Astrocyte of the cerebellum (primary cell): ENCODE data around the gene SNRPD3.

ENCODE experiments used
- DNase-seq: peaks from one replicate; pipeline ENCODE4 v3.0.0-alpha.2; 2011; ENCODE audit warnings: low read depth
- H3K4me3 ChIP-seq: 2 replicates; pipeline ENCODE4 v1.5.1; 2011; ENCODE audit warnings: mild to moderate bottlenecking, low read depth, low read length, moderate library complexity
- CTCF ChIP-seq: IDR thresholded peaks from 2 replicates; pipeline ENCODE4 v1.5.1; 2012; ENCODE audit warnings: low read length, low read depth, moderate library complexity, mild to moderate bottlenecking; ENCODE audit errors: missing control alignments
- in situ Hi-C: cut with HindIII; loops from 2 replicates; pipeline ENCODE4 v1.10.0; 2017; ENCODE audit warnings: low sequenced_read_pairs

Gene SNRPD3

GRCh38 chr22:24553597-24554312, 2.0 kb upstream of the SNRPD3 start:
- DNase-seq = no peak
- peak overlapping the region; percentile 100 for H3K4me3 ChIP-seq
- in situ Hi-C loops = no loop called here
- no peak for TF ChIP-seq CTCF

- in situ Hi-C loops = no loop called here
- H3K4me3 ChIP-seq = peak within 1 kb of the TSS; percentile 100
- TF ChIP-seq CTCF = no peak
- DNase-seq = no peak
These were observed 1.3 kb upstream of the SNRPD3 start, which contains the start of gene GUCD1 for GRCh38 chr22:24554313-24555164. GUCD1 (minus strand) TSS chr22:24555138; CDS start chr22:24554991, 147 bp downstream.

- H3K4me3 ChIP-seq = no peak overlapping the region
- TF ChIP-seq CTCF = no peak
- in situ Hi-C loops = no loop called here
- no peak for DNase-seq
These were observed 3.7 kb downstream of the SNRPD3 start for GRCh38 chr22:24559471-24559870.

- DNase-seq = no peak
- no peak for TF ChIP-seq CTCF
- in situ Hi-C loops = no loop called here
- no peak overlapping the region for H3K4me3 ChIP-seq
These were observed 7.4 kb downstream of the SNRPD3 start for GRCh38 chr22:24563246-24563645.

GRCh38 chr22:24564376-24565058, 8.7 kb downstream of the SNRPD3 start:
- no peak for DNase-seq
- TF ChIP-seq CTCF = no peak
- in situ Hi-C loops = no loop called here
- no peak overlapping the region for H3K4me3 ChIP-seq

GRCh38 chr22:24565077-24565476, 9.3 kb downstream of the SNRPD3 start:
- in situ Hi-C loops = no loop called here
- DNase-seq = no peak
- H3K4me3 ChIP-seq = no peak overlapping the region
- TF ChIP-seq CTCF = no peak
